SU-DHL-6 (cell line): ENCODE data around the gene TSC22D4.

ENCODE experiments used
- H2AFZ ChIP-seq: fragments of 200-600 bp; sonication (generic); 2 replicates; pipeline ENCODE4 v1.6.1; 2014; ENCODE audit warnings: low read depth, mild to moderate bottlenecking, moderate library complexity, mixed read lengths, antibody characterized with exemption, low read length; ENCODE audit not compliant: severe bottlenecking
- H3F3A ChIP-seq: fragments of 200-600 bp; shearing (Covaris generic); 2 replicates; pipeline ENCODE4 v1.6.0; 2016; ENCODE audit warnings: antibody characterized with exemption, mild to moderate bottlenecking; ENCODE audit not compliant: insufficient read depth
- H3K27ac ChIP-seq: fragments of 200-600 bp; sonication (generic); 2 replicates; pipeline ENCODE4 v1.5.1; 2016; ENCODE audit warnings: low read depth, mild to moderate bottlenecking, low read length, moderate library complexity, mixed read lengths
- H3K27me3 ChIP-seq: fragments of 200-600 bp; sonication (generic), shearing (Covaris generic); 2 replicates; pipeline ENCODE4 v1.6.0; 2014; ENCODE audit warnings: mild to moderate bottlenecking, low read length
- H3K36me3 ChIP-seq: fragments of 200-600 bp; sonication (generic); 2 replicates; pipeline ENCODE4 v1.6.1; 2014; ENCODE audit warnings: mild to moderate bottlenecking, low read length, mixed read lengths
- H3K4me2 ChIP-seq: fragments of 300-600, 200-600 bp; shearing (Covaris generic), sonication (generic); 2 replicates; pipeline ENCODE4 v1.6.0; 2014; ENCODE audit warnings: low read length, low read depth, mild to moderate bottlenecking; ENCODE audit not compliant: poor library complexity, severe bottlenecking
- H3K4me3 ChIP-seq: fragments of 200-600 bp; sonication (generic); 2 replicates; pipeline ENCODE4 v1.5.1; 2014; ENCODE audit warnings: antibody characterized with exemption, low read length, mild to moderate bottlenecking, mixed read lengths; ENCODE audit not compliant: insufficient read depth, poor library complexity, severe bottlenecking
- H3K79me2 ChIP-seq: fragments of 200-600 bp; sonication (generic); 2 replicates; pipeline ENCODE4 v1.6.1; 2014; ENCODE audit warnings: mild to moderate bottlenecking, low read length, moderate library complexity; ENCODE audit not compliant: insufficient read depth
- H3K9ac ChIP-seq: fragments of 200-600 bp; sonication (generic); 2 replicates; pipeline ENCODE4 v1.7.0; 2014; ENCODE audit warnings: mild to moderate bottlenecking, low read length
- H3K9me2 ChIP-seq: fragments of 200-600 bp; sonication (generic); replicated peaks from 2 replicates; pipeline ENCODE4 v1.6.1; 2014; ENCODE audit warnings: low read length; ENCODE audit not compliant: insufficient read depth
- H3K9me3 ChIP-seq: fragments of 200-600 bp; sonication (generic); 2 replicates; pipeline ENCODE4 v1.6.1; 2014; ENCODE audit warnings: low read length, mixed read lengths; ENCODE audit not compliant: insufficient read depth
- H4K20me1 ChIP-seq: fragments of 200-600 bp; sonication (generic); 2 replicates; pipeline ENCODE4 v1.6.1; 2014; ENCODE audit warnings: low read depth, mild to moderate bottlenecking, antibody characterized with exemption, low read length, moderate library complexity, mixed read lengths
- EZH2phosphoT487 ChIP-seq: fragments of 200-600 bp; sonication (generic), shearing (Covaris generic); conservative IDR thresholded peaks from 2 replicates; pipeline ENCODE4 v1.6.1; 2018; ENCODE audit warnings: mild to moderate bottlenecking, antibody characterized with exemption, low read length, moderate library complexity, mixed read lengths
- TF ChIP-seq, protein P1 (sequence below): fragments of 200-600 bp; sonication (generic); IDR thresholded peaks from one replicate; pipeline ENCODE4 v1.5.1; 2017; ENCODE audit warnings: antibody characterized with exemption, mild to moderate bottlenecking, low read length, moderate library complexity; ENCODE audit not compliant: insufficient read depth, poor library complexity, severe bottlenecking

TSC22D4 gene

DNA sequence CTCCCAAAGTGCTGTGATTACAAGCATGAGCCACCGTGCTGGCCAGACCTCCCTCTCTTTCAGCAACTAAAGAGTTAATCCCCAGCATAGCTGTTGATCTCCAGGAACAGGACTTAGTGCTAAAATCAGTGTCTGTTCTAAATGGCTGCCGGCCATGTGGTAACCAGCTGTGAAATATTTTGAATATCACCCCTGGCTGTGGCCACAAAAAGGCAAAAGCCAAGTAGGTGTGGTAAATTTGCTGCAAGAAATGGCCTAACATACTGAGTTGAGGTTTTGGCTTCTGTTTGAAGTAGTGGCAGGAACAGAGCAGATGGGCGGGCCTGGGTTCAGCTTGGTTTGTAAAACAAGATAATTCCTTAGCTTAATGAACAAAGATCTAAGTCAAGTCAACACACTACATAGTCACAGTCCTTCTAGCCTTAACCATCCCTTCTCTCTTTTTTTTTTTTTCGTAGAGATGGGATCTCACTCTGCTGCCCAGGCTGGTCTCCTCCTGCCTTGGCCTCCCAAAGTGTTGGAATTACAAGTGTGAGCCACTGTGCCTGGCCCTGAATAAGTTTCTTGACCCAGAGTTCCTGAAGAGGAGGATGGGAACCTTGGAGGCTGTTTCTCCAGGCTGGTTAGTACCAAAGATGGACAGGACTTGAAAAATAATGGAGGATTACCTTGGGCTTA, 37.3 kb upstream of the TSC22D4 start:
- H2AFZ ChIP-seq, result no peak overlapping the region
- H3K9me2 ChIP-seq, result no peaks in the 10 kb centered on the region
- H3K36me3 ChIP-seq, result no peaks in the 10 kb centered on the region
- TF ChIP-seq EZH2phosphoT487, result no peak
- TF ChIP-seq, protein P1, sequence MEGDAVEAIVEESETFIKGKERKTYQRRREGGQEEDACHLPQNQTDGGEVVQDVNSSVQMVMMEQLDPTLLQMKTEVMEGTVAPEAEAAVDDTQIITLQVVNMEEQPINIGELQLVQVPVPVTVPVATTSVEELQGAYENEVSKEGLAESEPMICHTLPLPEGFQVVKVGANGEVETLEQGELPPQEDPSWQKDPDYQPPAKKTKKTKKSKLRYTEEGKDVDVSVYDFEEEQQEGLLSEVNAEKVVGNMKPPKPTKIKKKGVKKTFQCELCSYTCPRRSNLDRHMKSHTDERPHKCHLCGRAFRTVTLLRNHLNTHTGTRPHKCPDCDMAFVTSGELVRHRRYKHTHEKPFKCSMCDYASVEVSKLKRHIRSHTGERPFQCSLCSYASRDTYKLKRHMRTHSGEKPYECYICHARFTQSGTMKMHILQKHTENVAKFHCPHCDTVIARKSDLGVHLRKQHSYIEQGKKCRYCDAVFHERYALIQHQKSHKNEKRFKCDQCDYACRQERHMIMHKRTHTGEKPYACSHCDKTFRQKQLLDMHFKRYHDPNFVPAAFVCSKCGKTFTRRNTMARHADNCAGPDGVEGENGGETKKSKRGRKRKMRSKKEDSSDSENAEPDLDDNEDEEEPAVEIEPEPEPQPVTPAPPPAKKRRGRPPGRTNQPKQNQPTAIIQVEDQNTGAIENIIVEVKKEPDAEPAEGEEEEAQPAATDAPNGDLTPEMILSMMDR, result no peak
- no peaks in the 10 kb centered on the region for H3K27me3 ChIP-seq
- H3K27ac ChIP-seq, result no peak overlapping the region
- no peaks in the 10 kb centered on the region for H4K20me1 ChIP-seq
- H3K9ac ChIP-seq, result no peak overlapping the region
- H3K4me3 ChIP-seq, result no peak overlapping the region
- H3K9me3 ChIP-seq, result no peaks in the 10 kb centered on the region
- no peak overlapping the region for H3K4me2 ChIP-seq
- no peaks in the 10 kb centered on the region for H3K79me2 ChIP-seq
- no peaks in the 10 kb centered on the region for H3F3A ChIP-seq

DNA sequence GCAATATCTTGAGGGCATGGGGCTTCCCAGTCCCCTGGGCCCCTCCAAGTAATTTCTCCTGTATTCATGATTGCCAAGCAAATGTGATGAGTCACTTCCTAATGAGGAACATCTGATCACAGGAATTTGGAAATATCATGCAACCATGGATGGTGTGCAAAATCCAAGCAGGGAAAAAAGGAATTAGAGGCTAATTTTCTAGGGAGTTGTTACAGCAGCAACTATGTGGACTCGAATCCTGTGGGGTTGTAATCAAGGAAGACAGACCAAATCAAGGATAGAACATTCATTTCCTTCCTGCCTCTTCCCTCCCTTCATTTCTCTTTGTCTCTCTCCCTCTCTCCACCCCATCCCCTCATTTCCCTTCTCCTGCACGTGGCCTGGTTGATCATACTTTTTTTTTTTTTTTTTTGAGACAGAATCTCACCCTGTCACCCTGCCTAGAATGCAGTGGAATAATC, 36.1 kb upstream of the TSC22D4 start:
- no peak overlapping the region for H3K4me3 ChIP-seq
- no peaks in the 10 kb centered on the region for H3F3A ChIP-seq
- no peaks in the 10 kb centered on the region for H3K79me2 ChIP-seq
- H2AFZ ChIP-seq, result no peak overlapping the region
- TF ChIP-seq, protein P1, result no peak
- no peak for TF ChIP-seq EZH2phosphoT487
- H3K4me2 ChIP-seq, result no peak overlapping the region
- no peaks in the 10 kb centered on the region for H3K9me2 ChIP-seq
- no peak overlapping the region for H3K9ac ChIP-seq
- no peaks in the 10 kb centered on the region for H3K36me3 ChIP-seq
- H4K20me1 ChIP-seq, result no peaks in the 10 kb centered on the region
- no peak overlapping the region for H3K27ac ChIP-seq
- no peaks in the 10 kb centered on the region for H3K27me3 ChIP-seq
- no peaks in the 10 kb centered on the region for H3K9me3 ChIP-seq

- Histone ChIP-seq H3K4me3 (no peak overlapping the region), H3K4me2 (no peak overlapping the region), H3K79me2 (no peaks in the 10 kb centered on the region), H4K20me1 (no peaks in the 10 kb centered on the region), H3K9me3 (no peaks in the 10 kb centered on the region), H3K27me3 (no peaks in the 10 kb centered on the region), H3K9me2 (no peaks in the 10 kb centered on the region), H3F3A (no peaks in the 10 kb centered on the region), H3K27ac (no peak overlapping the region), H2AFZ (no peak overlapping the region), H3K36me3 (no peaks in the 10 kb centered on the region), H3K9ac (no peak overlapping the region)
- TF ChIP-seq, protein P1, result no peak
- TF ChIP-seq EZH2phosphoT487, result no peak
Observed at GRCh38 chr7:100513212-100513810, 34.3 kb upstream of the TSC22D4 start.
